HL-60 (cell line): ENCODE data around the gene GTF2H2C.

Experiments
- DNase-seq, 2 experiments: peaks; one replicate each; pipeline ENCODE4 v3.0.0-alpha.2; 2010 to 2020; ENCODE audit warnings: low read depth in 1 of 2, low spot score in 1 of 2
- H3K27ac ChIP-seq: fragments of 250-450 bp; sonication (Bioruptor Pico); replicated peaks from 2 replicates; pipeline ENCODE4 v1.5.1; 2020; ENCODE audit warnings: mild to moderate bottlenecking, moderate library complexity
- H3K27me3 ChIP-seq: fragments of 250-450 bp; sonication (Bioruptor Pico); 2 replicates; pipeline ENCODE4 v1.5.1; 2021; ENCODE audit warnings: mild to moderate bottlenecking, moderate library complexity; ENCODE audit not compliant: insufficient read depth, poor library complexity, severe bottlenecking
- H3K4me3 ChIP-seq: replicated peaks from 2 replicates; pipeline ENCODE4 v1.5.1; 2011; ENCODE audit warnings: mild to moderate bottlenecking, control low read depth, low read length; ENCODE audit not compliant: insufficient read depth
- GABPA ChIP-seq: IDR thresholded peaks from 2 replicates; pipeline ENCODE4 v1.6.1; 2012; ENCODE audit warnings: low read depth
- POLR2AphosphoS5 ChIP-seq: IDR thresholded peaks from 2 replicates; pipeline ENCODE4 v1.6.1; 2012; ENCODE audit warnings: low read depth
- SPI1 ChIP-seq: IDR thresholded peaks from 2 replicates; pipeline ENCODE4 v1.6.1; 2012; ENCODE audit warnings: low read depth, mild to moderate bottlenecking, borderline replicate concordance
- TF ChIP-seq, protein P1 (sequence below): IDR thresholded peaks from 2 replicates; pipeline ENCODE4 v1.6.1; 2012; ENCODE audit warnings: low read depth; ENCODE audit not compliant: insufficient replicate concordance
- TF ChIP-seq, protein P2 (sequence below): IDR thresholded peaks from one replicate; pipeline ENCODE4 v1.5.1; 2011; ENCODE audit warnings: low read length, control low read depth, inconsistent platforms; ENCODE audit not compliant: insufficient read depth

The GTF2H2C gene

GRCh38 chr5:69525490-69525889 lies 34.5 kb upstream of the GTF2H2C start:
- TF ChIP-seq, protein P1, sequence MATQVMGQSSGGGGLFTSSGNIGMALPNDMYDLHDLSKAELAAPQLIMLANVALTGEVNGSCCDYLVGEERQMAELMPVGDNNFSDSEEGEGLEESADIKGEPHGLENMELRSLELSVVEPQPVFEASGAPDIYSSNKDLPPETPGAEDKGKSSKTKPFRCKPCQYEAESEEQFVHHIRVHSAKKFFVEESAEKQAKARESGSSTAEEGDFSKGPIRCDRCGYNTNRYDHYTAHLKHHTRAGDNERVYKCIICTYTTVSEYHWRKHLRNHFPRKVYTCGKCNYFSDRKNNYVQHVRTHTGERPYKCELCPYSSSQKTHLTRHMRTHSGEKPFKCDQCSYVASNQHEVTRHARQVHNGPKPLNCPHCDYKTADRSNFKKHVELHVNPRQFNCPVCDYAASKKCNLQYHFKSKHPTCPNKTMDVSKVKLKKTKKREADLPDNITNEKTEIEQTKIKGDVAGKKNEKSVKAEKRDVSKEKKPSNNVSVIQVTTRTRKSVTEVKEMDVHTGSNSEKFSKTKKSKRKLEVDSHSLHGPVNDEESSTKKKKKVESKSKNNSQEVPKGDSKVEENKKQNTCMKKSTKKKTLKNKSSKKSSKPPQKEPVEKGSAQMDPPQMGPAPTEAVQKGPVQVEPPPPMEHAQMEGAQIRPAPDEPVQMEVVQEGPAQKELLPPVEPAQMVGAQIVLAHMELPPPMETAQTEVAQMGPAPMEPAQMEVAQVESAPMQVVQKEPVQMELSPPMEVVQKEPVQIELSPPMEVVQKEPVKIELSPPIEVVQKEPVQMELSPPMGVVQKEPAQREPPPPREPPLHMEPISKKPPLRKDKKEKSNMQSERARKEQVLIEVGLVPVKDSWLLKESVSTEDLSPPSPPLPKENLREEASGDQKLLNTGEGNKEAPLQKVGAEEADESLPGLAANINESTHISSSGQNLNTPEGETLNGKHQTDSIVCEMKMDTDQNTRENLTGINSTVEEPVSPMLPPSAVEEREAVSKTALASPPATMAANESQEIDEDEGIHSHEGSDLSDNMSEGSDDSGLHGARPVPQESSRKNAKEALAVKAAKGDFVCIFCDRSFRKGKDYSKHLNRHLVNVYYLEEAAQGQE: no peak
- TF ChIP-seq POLR2AphosphoS5 (no peak), GABPA (no peak), SPI1 (no peak)
- TF ChIP-seq, protein P2, sequence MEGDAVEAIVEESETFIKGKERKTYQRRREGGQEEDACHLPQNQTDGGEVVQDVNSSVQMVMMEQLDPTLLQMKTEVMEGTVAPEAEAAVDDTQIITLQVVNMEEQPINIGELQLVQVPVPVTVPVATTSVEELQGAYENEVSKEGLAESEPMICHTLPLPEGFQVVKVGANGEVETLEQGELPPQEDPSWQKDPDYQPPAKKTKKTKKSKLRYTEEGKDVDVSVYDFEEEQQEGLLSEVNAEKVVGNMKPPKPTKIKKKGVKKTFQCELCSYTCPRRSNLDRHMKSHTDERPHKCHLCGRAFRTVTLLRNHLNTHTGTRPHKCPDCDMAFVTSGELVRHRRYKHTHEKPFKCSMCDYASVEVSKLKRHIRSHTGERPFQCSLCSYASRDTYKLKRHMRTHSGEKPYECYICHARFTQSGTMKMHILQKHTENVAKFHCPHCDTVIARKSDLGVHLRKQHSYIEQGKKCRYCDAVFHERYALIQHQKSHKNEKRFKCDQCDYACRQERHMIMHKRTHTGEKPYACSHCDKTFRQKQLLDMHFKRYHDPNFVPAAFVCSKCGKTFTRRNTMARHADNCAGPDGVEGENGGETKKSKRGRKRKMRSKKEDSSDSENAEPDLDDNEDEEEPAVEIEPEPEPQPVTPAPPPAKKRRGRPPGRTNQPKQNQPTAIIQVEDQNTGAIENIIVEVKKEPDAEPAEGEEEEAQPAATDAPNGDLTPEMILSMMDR: no peak
- no peak overlapping the region for H3K4me3 ChIP-seq
- DNase-seq: no peak
- H3K27me3 ChIP-seq: no peaks in the 10 kb centered on the region
- no peak overlapping the region for H3K27ac ChIP-seq

GRCh38 chr5:69526660-69527059 lies 33.3 kb upstream of the GTF2H2C start:
- Histone ChIP-seq H3K27me3 (no peaks in the 10 kb centered on the region), H3K4me3 (no peak overlapping the region), H3K27ac (no peak overlapping the region)
- DNase-seq: no peak
- TF ChIP-seq, protein P1: no peak
- TF ChIP-seq GABPA: no peak
- no peak for TF ChIP-seq POLR2AphosphoS5
- TF ChIP-seq, protein P2: no peak
- TF ChIP-seq SPI1: no peak

GRCh38 chr5:69527128-69527770 lies 32.7 kb upstream of the GTF2H2C start:
- H3K4me3 ChIP-seq: no peak overlapping the region

More at GRCh38 chr5:69527128-69527770, 32.7 kb upstream of the GTF2H2C start:
- DNase-seq: no peak
- TF ChIP-seq SPI1: no peak
- TF ChIP-seq GABPA: no peak
- TF ChIP-seq, protein P1: no peak
- TF ChIP-seq, protein P2: no peak
- no peak for TF ChIP-seq POLR2AphosphoS5
- Histone ChIP-seq H3K27me3 (no peaks in the 10 kb centered on the region), H3K27ac (no peak overlapping the region)
